ENCODE measurements around the gene IGF1R. TPM values are rescaled to one million over a fixed set of nuclear protein-coding genes. Genes with fewer than 3 reads are reported as not detected.

IGF1R gene
- total and polyA plus RNA-seq, 4 donors = 5.9 to 154 (median 27.6) TPM

DNA sequence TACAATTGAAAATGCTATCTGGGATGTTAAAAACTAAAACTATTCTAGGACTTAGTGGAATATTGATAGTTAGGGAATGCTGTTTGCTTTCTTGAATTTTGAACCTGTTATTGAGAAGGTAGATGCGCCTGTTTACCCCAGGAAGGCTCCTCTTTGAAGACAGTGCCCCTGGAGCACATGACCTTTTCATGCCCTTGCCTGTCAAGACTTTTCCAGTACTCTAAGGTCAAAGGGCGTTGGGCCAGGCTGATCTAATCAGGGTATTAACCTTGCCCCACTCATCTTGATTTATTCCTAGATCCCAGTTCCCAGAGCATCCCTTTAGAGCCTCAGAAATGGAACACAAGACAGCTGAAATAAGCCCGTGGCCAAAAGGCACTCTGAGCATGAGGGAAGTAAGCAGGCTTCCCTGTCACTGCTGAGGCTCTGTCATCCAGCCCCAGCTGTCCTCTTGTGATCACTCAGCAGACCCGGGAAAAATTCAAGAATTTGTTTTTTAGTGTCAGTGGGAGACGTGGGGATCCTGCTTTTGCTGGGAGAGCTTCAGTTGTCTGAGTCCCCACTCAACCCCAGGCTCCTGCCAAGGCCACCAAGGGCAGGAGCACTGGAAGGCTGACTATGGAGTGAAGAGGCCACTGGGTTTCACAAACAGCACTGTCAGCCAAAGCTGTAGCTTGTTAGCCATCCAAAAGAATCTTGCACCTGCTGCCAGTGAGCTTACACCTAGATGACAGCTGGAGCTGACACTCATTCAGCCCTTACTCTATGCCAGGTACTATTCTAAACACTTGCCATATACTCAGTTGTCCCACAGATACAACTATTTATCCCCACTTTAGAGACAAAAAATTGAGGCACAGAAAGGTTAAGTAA, 190.3 kb downstream of the IGF1R start:
- Histone ChIP-seq H3K9me3 (ENCODE audit: control insufficient read depth in 4 of 4, insufficient read depth in 3 of 4, low read length in 3 of 4) (peaks cover 0 to 2% (median 0%) of the 10 kb centered on the region in 4 donors), H3K27ac (ENCODE audit: low read depth in 1 of 2, low read length in 1 of 2) (no peak overlapping the region), H3K4me1 (ENCODE audit: control insufficient read depth in 5 of 5, insufficient read depth in 5 of 5, low read length in 5 of 5) (peaks cover 0 to 15% (median 10%) of the 10 kb centered on the region in 5 donors), H3K36me3 (ENCODE audit: control insufficient read depth in 4 of 4, insufficient read depth in 4 of 4, low read length in 4 of 4) (no peaks in the 10 kb centered on the region), H3K9ac (ENCODE audit: insufficient read depth in 1 of 2, low read length in 2 of 2) (no peak overlapping the region), H3K27me3 (ENCODE audit: control insufficient read depth in 3 of 3, insufficient read depth in 3 of 3, low read length in 2 of 3) (no peaks in the 10 kb centered on the region), H3K4me3 (no peak overlapping the region)
- 82 to 86% methylated on average over 5 of the region's 5 CpGs for WGBS, 2 donors
- no peak for TF ChIP-seq CTCF (IDR thresholded peaks at IDR 0.05; ENCODE audit: control extremely low read depth, extremely low read depth)
- no peak for ATAC-seq (ENCODE audit: insufficient read depth, low FRiP score)
- DNase-seq = no peak

- Histone ChIP-seq H3K9ac (ENCODE audit: insufficient read depth in 1 of 2, low read length in 2 of 2) (no peak overlapping the region), H3K9me3 (ENCODE audit: control insufficient read depth in 4 of 4, insufficient read depth in 3 of 4, low read length in 3 of 4) (no peaks in the 10 kb centered on the region), H3K4me1 (ENCODE audit: control insufficient read depth in 5 of 5, insufficient read depth in 5 of 5, low read length in 5 of 5) (peaks cover 3 to 29% (median 15%) of the 10 kb centered on the region in 5 donors), H3K36me3 (ENCODE audit: control insufficient read depth in 4 of 4, insufficient read depth in 4 of 4, low read length in 4 of 4) (no peaks in the 10 kb centered on the region), H3K27ac (ENCODE audit: low read depth in 1 of 2, low read length in 1 of 2) (no peak overlapping the region), H3K27me3 (ENCODE audit: control insufficient read depth in 3 of 3, insufficient read depth in 3 of 3, low read length in 2 of 3) (no peaks in the 10 kb centered on the region), H3K4me3 (no peak overlapping the region)
- DNase-seq (no peak), ATAC-seq (ENCODE audit: insufficient read depth, low FRiP score) (no peak)
- no peak for TF ChIP-seq CTCF (IDR thresholded peaks at IDR 0.05; ENCODE audit: control extremely low read depth, extremely low read depth)
- 92 to 93% methylated on average over 5 of the region's 5 CpGs for WGBS, 2 donors
These were observed 191.7 kb downstream of the IGF1R start for GRCh38 chr15:98840053-98840452.

- H3K9me3 ChIP-seq (ENCODE audit: control insufficient read depth in 4 of 4, insufficient read depth in 3 of 4, low read length in 3 of 4) = no peaks in the 10 kb centered on the region
- H3K36me3 ChIP-seq (ENCODE audit: control insufficient read depth in 4 of 4, insufficient read depth in 4 of 4, low read length in 4 of 4) = no peaks in the 10 kb centered on the region
- H3K9ac ChIP-seq (ENCODE audit: insufficient read depth in 1 of 2, low read length in 2 of 2) = no peak overlapping the region
- H3K4me3 ChIP-seq = no peak overlapping the region
- H3K27ac ChIP-seq (ENCODE audit: low read depth in 1 of 2, low read length in 1 of 2) = peak overlapping the region in 1 of 2 donors; percentile 60
- no peak for TF ChIP-seq CTCF (IDR thresholded peaks at IDR 0.05; ENCODE audit: control extremely low read depth, extremely low read depth)
- ATAC-seq (ENCODE audit: insufficient read depth, low FRiP score) = no peak
- no peaks in the 10 kb centered on the region for H3K27me3 ChIP-seq (ENCODE audit: control insufficient read depth in 3 of 3, insufficient read depth in 3 of 3, low read length in 2 of 3)
- DNase-seq = no peak
- H3K4me1 ChIP-seq (ENCODE audit: control insufficient read depth in 5 of 5, insufficient read depth in 5 of 5, low read length in 5 of 5) = peaks cover 6 to 30% (median 14%) of the 10 kb centered on the region in 5 donors
- WGBS, 2 donors = 49 to 61% methylated on average over 4 of the region's 4 CpGs
These were observed 193.2 kb downstream of the IGF1R start for GRCh38 chr15:98841419-98841970.

Data from lung (tissue), 12 donors.